OCI-LY7 (cell line): ENCODE measurements around the gene SKA2. TPM values are rescaled to one million over a fixed set of nuclear protein-coding genes. Genes with fewer than 3 reads are reported as not detected.

Experiments
- BruUV-seq: library from RNA; stranded (reverse); fragments of 400-500 nt; replicated peaks from 2 replicates; lab custom pipeline; 2021; lab: Mats Ljungman, UMichigan
- CTCF ChIA-PET: fragments of 300-600 bp; sonication (Branson Sonifier 250); formaldehyde crosslinking; loops from one replicate; lab custom pipeline; 2022; ENCODE audit warnings: antibody characterized with exemption; ENCODE audit not compliant: unreplicated experiment; lab: Charles Lee
- POLR2A ChIA-PET: fragments of 300-600 bp; sonication (Branson Sonifier 250); formaldehyde crosslinking; loops from one replicate; lab custom pipeline; 2022; ENCODE audit warnings: antibody characterized with exemption; lab: Charles Lee
- DNase-seq: peaks from one replicate; pipeline ENCODE4 v3.0.0-alpha.2; 2015; ENCODE audit warnings: low spot score
- H2AFZ ChIP-seq: fragments of 200-600 bp; sonication (generic), shearing (Covaris generic); 2 replicates; pipeline ENCODE4 v1.6.1; 2014; ENCODE audit warnings: mild to moderate bottlenecking, antibody characterized with exemption, low read length, moderate library complexity
- H3K27ac ChIP-seq: fragments of 200-600 bp; sonication (generic); 2 replicates; pipeline ENCODE4 v1.5.1; 2014; ENCODE audit warnings: mixed run types, low read depth, mild to moderate bottlenecking, moderate library complexity, low read length, inconsistent platforms; ENCODE audit not compliant: poor library complexity, severe bottlenecking
- H3K36me3 ChIP-seq: fragments of 200-600 bp; sonication (generic); 2 replicates; pipeline ENCODE4 v1.6.1; 2014; ENCODE audit warnings: mild to moderate bottlenecking, antibody characterized with exemption, low read length, moderate library complexity, mixed read lengths; ENCODE audit not compliant: insufficient read depth
- H3K4me1 ChIP-seq: fragments of 200-600 bp; sonication (generic); 2 replicates; pipeline ENCODE4 v1.5.1; 2014; ENCODE audit warnings: mild to moderate bottlenecking, low read length; ENCODE audit not compliant: insufficient read depth, poor library complexity, severe bottlenecking
- H3K4me2 ChIP-seq: fragments of 200-600 bp; sonication (generic); 2 replicates; pipeline ENCODE4 v1.6.1; 2014; ENCODE audit warnings: mild to moderate bottlenecking, low read length
- H3K4me3 ChIP-seq: fragments of 200-600 bp; sonication (generic); 2 replicates; pipeline ENCODE4 v1.5.1; 2014; ENCODE audit warnings: mild to moderate bottlenecking, low read depth, low read length; ENCODE audit not compliant: poor library complexity, severe bottlenecking
- H3K79me2 ChIP-seq: fragments of 200-600 bp; sonication (generic); 2 replicates; pipeline ENCODE4 v1.6.1; 2016; ENCODE audit warnings: low read depth, mild to moderate bottlenecking, low read length, moderate library complexity, mixed read lengths; ENCODE audit not compliant: insufficient read depth
- H3K9me2 ChIP-seq: fragments of 200-600 bp; sonication (generic); 2 replicates; pipeline ENCODE4 v1.6.1; 2016; ENCODE audit warnings: mild to moderate bottlenecking, low read length, mixed read lengths; ENCODE audit not compliant: insufficient read depth
- H3K9me3 ChIP-seq: fragments of 200-600 bp; sonication (generic); 2 replicates; pipeline ENCODE4 v1.6.1; 2014; ENCODE audit warnings: mild to moderate bottlenecking, mixed run types, low read length, mixed read lengths
- H4K20me1 ChIP-seq: fragments of 200-600 bp; sonication (generic); 2 replicates; pipeline ENCODE4 v1.6.1; 2014; ENCODE audit warnings: mild to moderate bottlenecking, antibody characterized with exemption, low read length, moderate library complexity, mixed read lengths; ENCODE audit not compliant: insufficient read depth
- EZH2phosphoT487 ChIP-seq: fragments of 200-600 bp; sonication (generic); IDR thresholded peaks from 2 replicates; pipeline ENCODE4 v1.6.1; 2018; ENCODE audit warnings: low read depth, borderline replicate concordance, mild to moderate bottlenecking, mixed run types, antibody characterized with exemption, low read length, moderate library complexity, mixed read lengths
- intact Hi-C: fragments of 100-400 bp; cut with micrococcal nuclease; formaldehyde crosslinking; loops from one replicate; pipeline ENCODE4 v1.10.0; 2022; ENCODE audit not compliant: unreplicated experiment
- total RNA-seq, 2 experiments: library from RNA; depleted of rRNA in 1 of 2; stranded (reverse); fragments of >200 nt in 1 of 2; shearing (Covaris generic) in 1 of 2; gene quantifications; 2 replicates each; pipeline ENCODE4 v1.2.3, GENCODE V29; 2014 to 2022
- TF ChIP-seq, protein P1 (sequence below): fragments of 200-600 bp; sonication (generic); conservative IDR thresholded peaks from 2 replicates; pipeline ENCODE4 v1.5.1; 2014; ENCODE audit warnings: mild to moderate bottlenecking, antibody characterized with exemption, low read length, moderate library complexity, mixed read lengths

SKA2 gene
- total RNA-seq, 2 experiments from 2014 or later: 82.5 to 106 TPM

GRCh38 chr17:59160157-59161025 lies 5.4 kb upstream of the SKA2 start:
- 0 out of 2 replicates have a peak, but pooled peaks cover 4% of the 10 kb centered on the region for H4K20me1 ChIP-seq
- H3K4me3 ChIP-seq: peak overlapping the region; percentile 94
- no peak overlapping the region for H2AFZ ChIP-seq
- no TSS peak for BruUV-seq
- peaks cover 67% of the 10 kb centered on the region for H3K36me3 ChIP-seq
- H3K9me3 ChIP-seq: no peaks in the 10 kb centered on the region
- H3K27ac ChIP-seq: peak overlapping the region; percentile 29
- TF ChIP-seq, protein P1, sequence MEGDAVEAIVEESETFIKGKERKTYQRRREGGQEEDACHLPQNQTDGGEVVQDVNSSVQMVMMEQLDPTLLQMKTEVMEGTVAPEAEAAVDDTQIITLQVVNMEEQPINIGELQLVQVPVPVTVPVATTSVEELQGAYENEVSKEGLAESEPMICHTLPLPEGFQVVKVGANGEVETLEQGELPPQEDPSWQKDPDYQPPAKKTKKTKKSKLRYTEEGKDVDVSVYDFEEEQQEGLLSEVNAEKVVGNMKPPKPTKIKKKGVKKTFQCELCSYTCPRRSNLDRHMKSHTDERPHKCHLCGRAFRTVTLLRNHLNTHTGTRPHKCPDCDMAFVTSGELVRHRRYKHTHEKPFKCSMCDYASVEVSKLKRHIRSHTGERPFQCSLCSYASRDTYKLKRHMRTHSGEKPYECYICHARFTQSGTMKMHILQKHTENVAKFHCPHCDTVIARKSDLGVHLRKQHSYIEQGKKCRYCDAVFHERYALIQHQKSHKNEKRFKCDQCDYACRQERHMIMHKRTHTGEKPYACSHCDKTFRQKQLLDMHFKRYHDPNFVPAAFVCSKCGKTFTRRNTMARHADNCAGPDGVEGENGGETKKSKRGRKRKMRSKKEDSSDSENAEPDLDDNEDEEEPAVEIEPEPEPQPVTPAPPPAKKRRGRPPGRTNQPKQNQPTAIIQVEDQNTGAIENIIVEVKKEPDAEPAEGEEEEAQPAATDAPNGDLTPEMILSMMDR: no peak
- no peak for TF ChIP-seq EZH2phosphoT487
- no peak for DNase-seq
- H3K9me2 ChIP-seq: no peaks in the 10 kb centered on the region
- intact Hi-C loops: no loop called here
- H3K4me2 ChIP-seq: peak overlapping the region; percentile 78
- peaks cover 47% of the 10 kb centered on the region for H3K4me1 ChIP-seq
- ChIA-PET CTCF (no interaction called here), POLR2A (no interaction called here)
- H3K79me2 ChIP-seq: peaks cover 98% of the 10 kb centered on the region

DNA sequence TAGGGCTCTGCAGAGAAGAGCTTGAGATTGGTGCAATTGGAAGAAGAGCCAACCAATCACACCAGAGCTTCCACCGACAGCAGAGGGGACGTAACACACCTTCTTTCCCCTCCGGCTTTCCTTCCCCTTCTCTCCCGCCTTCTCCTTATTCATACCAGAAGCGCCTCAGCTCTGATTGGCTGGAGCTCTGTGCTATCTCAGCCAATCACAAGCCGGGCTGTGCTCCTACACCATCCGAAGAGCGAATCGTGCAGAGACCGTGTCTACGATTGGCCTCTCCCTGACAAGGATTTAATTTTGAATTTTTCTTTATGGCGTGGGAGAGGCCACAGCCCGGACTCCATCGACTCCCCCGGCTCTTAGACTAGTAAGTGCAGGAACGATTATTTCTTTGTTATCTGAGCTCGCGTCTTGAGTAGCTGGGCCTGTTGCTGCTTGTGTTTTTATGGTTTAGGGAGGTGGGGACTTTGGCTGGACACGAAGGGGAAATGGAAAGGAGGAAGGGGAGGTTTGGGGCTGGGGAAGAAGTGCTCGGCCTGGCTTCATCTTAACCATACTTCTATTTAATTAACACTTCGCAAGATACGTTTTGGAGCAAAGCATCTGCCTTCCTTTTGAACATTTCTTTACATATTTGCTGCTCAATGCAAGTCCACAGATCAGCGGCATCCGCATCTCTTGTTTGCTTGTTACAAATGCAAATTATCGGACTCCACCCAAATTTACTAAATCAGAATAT lies 622 bp upstream of the SKA2 start, which contains the start of gene PRR11:
Gene PRR11, plus strand, starts transcription at position 308 of the 739 bp plus-strand sequence. CDS start 14,007 bp downstream, outside the sequence.
- intact Hi-C loops: loop anchor here (1.0 to 10.0 kb wide), 4 partner anchors 49 to 821 kb away; partner anchors contain the start of genes RPS6KB1, TRIM37 and TUBD1
- no peaks in the 10 kb centered on the region for H3K9me2 ChIP-seq
- DNase-seq: peak; percentile 99
- ChIA-PET POLR2A (interaction anchor here (0.5 to 1.5 kb wide), 11 partner anchors 10 to 525 kb away, joined by 3 to 7 read pairs (median 4); no protein-coding TSS in a partner anchor), CTCF (interaction anchor here (0.6 to 1.3 kb wide), 2 partner anchors 10 to 575 kb away, joined by 3 to 5 read pairs; no protein-coding TSS in a partner anchor)
- peak within 1 kb of the TSS; percentile 61 for H2AFZ ChIP-seq
- H3K36me3 ChIP-seq: peaks cover 40% of the 10 kb centered on the region
- TF ChIP-seq EZH2phosphoT487: no peak
- TF ChIP-seq, protein P1: no peak
- peaks cover 91% of the 10 kb centered on the region for H3K79me2 ChIP-seq
- peaks cover 13% of the 10 kb centered on the region; the same call in 1 of the 2 replicates for H4K20me1 ChIP-seq
- peak within 1 kb of the TSS; percentile 91 for H3K27ac ChIP-seq
- BruUV-seq: no TSS peak
- H3K4me1 ChIP-seq: peaks cover 68% of the 10 kb centered on the region
- H3K4me2 ChIP-seq: peak within 1 kb of the TSS; percentile 83
- peak within 1 kb of the TSS; percentile 94 for H3K4me3 ChIP-seq
- H3K9me3 ChIP-seq: no peaks in the 10 kb centered on the region
